Muscle layer of colon (tissue), 2 donors: Measurements from ENCODE around the gene MCU.
"Not testable (repeated sequence)": the region's sequence is repeated elsewhere in the genome, so short reads cannot be mapped to it uniquely, and the experiment has no call there.

Experiments
- H3K27ac ChIP-seq: one replicate; pipeline ENCODE4 v1.7.0; 2013; ENCODE audit warnings: low read depth, mild to moderate bottlenecking, low read length, moderate library complexity
- H3K27me3 ChIP-seq, 2 donors: one replicate each; pipeline ENCODE4 v1.7.0; 2013; ENCODE audit warnings: low read length in 2 of 2, mild to moderate bottlenecking in 2 of 2; ENCODE audit not compliant: insufficient read depth in 2 of 2, control insufficient read depth in 1 of 2
- H3K36me3 ChIP-seq: one replicate; pipeline ENCODE4 v1.7.0; 2013; ENCODE audit warnings: mild to moderate bottlenecking, low read length; ENCODE audit not compliant: insufficient read depth
- H3K4me1 ChIP-seq: one replicate; pipeline ENCODE4 v1.7.0; 2013; ENCODE audit warnings: mild to moderate bottlenecking, low read length; ENCODE audit not compliant: insufficient read depth
- H3K4me3 ChIP-seq, 2 donors: one replicate each; pipeline ENCODE4 v1.7.0; 2013; ENCODE audit warnings: low read length in 2 of 2, low read depth in 1 of 2, mild to moderate bottlenecking in 1 of 2, moderate library complexity in 1 of 2
- H3K9ac ChIP-seq: one replicate; pipeline ENCODE4 v1.7.0; 2013; ENCODE audit warnings: low read length
- H3K9me3 ChIP-seq: one replicate; pipeline ENCODE4 v1.7.0; 2013; ENCODE audit warnings: mild to moderate bottlenecking, low read length
- donor health status: abdominal sarcoma.
- donor health status: Adenocarcinoma of cecum.

Gene MCU

DNA sequence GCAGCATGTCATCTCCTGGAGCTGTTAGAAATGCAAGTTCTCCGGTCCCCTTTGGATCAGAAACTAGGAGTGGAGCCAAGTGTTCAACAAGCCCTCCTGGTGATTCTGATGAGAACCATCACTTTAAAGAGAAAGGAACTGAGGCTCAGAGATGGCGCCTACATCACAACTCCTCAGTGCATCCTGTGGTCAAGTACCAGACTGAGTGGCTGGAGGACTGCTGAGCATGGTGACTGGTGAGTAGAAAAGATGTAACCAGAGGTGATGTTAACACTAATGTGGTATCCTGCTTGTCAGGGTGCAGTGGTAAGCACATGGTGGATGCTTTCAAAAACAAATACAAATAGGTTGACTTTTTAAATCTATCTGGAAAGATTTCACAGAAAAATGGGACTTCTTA is 198.1 kb downstream of the MCU start:
- Histone ChIP-seq H3K27ac (no peak overlapping the region), H3K36me3 (no peaks in the 10 kb centered on the region), H3K4me3 (no peak overlapping the region), H3K9ac (no peak overlapping the region), H3K27me3 (no peaks in the 10 kb centered on the region), H3K4me1 (no peaks in the 10 kb centered on the region), H3K9me3 (no peaks in the 10 kb centered on the region)

DNA sequence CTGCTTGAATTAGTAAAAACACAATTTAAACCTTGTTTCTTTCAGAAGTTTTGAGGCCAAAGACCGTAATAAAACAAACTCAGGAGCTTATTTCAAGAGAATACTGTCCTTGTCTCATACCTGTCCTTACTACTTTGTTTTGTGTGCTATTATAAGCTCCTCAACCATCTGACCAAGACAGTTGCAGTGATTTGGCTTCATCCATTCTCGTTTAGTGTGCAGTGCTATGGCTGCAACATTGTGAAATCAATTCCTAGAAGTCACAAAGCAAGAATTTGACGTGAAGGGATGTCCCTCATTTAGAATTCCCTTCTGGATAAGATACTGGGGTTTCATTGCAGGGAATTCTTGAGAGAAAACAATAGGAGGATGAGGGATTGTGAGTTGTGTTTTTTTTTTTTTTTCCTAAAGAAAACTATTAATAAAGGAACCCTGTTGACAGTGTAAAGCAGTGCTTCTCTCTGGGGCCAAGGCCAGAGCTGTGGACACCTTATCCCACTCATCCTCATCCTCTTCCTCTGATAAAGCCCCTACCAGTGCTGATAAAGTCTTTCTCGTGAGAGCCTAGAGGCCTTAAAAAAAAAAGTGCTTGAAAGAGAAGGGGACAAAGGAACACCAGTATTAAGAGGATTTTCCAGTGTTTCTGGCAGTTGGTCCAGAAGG is 201.3 kb downstream of the MCU start, which contains the start of gene OIT3:
Gene OIT3 (plus strand): TSS at position 604 of the 663 bp plus-strand sequence. CDS start 60 bp downstream, outside the sequence.
- Histone ChIP-seq H3K9ac (no peak within 1 kb of the TSS), H3K36me3 (no peaks in the 10 kb centered on the region), H3K27me3 (no peaks in the 10 kb centered on the region), H3K27ac (no peak within 1 kb of the TSS), H3K4me1 (no peaks in the 10 kb centered on the region), H3K4me3 (no peak within 1 kb of the TSS), H3K9me3 (no peaks in the 10 kb centered on the region)

- Histone ChIP-seq H3K4me3 (no peak overlapping the region), H3K36me3 (no peaks in the 10 kb centered on the region), H3K4me1 (no peaks in the 10 kb centered on the region)
Measured at GRCh38 chr10:72895236-72895850, 203.4 kb downstream of the MCU start.

GRCh38 chr10:72898616-72899015 is 206.7 kb downstream of the MCU start:
- no peaks in the 10 kb centered on the region for H3K9me3 ChIP-seq
- H3K9ac ChIP-seq: no peak overlapping the region
- no peaks in the 10 kb centered on the region for H3K36me3 ChIP-seq
- H3K27ac ChIP-seq: no peak overlapping the region
- H3K27me3 ChIP-seq: no peaks in the 10 kb centered on the region
- no peak overlapping the region for H3K4me3 ChIP-seq
- H3K4me1 ChIP-seq: no peaks in the 10 kb centered on the region

More at GRCh38 chr10:72895236-72895850, 203.4 kb downstream of the MCU start:
- Histone ChIP-seq H3K27me3 (no peaks in the 10 kb centered on the region), H3K9me3 (no peaks in the 10 kb centered on the region), H3K27ac (no peak overlapping the region), H3K9ac (no peak overlapping the region)

GRCh38 chr10:72899545-72899944 is 207.6 kb downstream of the MCU start:
- Histone ChIP-seq H3K36me3 (no peaks in the 10 kb centered on the region), H3K4me1 (no peaks in the 10 kb centered on the region), H3K27ac (no peak overlapping the region), H3K4me3 (no peak overlapping the region), H3K27me3 (no peaks in the 10 kb centered on the region), H3K9me3 (no peaks in the 10 kb centered on the region), H3K9ac (no peak overlapping the region)

GRCh38 chr10:72903941-72904446 is 212.1 kb downstream of the MCU start:
- H3K9ac ChIP-seq, H3K4me3 ChIP-seq, H3K27me3 ChIP-seq, H3K4me1 ChIP-seq, H3K9me3 ChIP-seq, H3K36me3 ChIP-seq, H3K27ac ChIP-seq: not testable (repeated sequence)

- no peak overlapping the region for H3K9ac ChIP-seq
- no peaks in the 10 kb centered on the region for H3K4me1 ChIP-seq
- H3K4me3 ChIP-seq: no peak overlapping the region
Measured at GRCh38 chr10:72904806-72905205, 212.9 kb downstream of the MCU start.

DNA sequence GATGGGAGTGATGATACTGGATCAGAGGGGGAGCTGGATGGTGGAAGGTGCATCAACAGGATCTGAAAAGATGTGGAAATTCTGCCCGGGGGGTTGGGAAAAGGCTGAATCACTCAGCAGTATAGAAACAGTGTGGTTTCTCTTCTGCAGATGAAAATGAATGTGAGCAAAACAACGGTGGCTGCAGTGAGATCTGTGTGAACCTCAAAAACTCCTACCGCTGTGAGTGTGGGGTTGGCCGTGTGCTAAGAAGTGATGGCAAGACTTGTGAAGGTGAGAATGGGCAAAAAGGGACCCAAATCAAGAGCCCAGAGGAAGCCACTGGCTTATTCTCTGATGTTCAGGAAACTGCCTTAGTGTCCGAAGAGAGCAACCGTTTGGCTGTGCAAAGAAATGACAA is 214.5 kb downstream of the MCU start:
- no peaks in the 10 kb centered on the region for H3K27me3 ChIP-seq
- H3K27ac ChIP-seq: no peak overlapping the region
- H3K36me3 ChIP-seq: no peaks in the 10 kb centered on the region
- no peaks in the 10 kb centered on the region for H3K9me3 ChIP-seq
- no peaks in the 10 kb centered on the region for H3K4me1 ChIP-seq
- H3K4me3 ChIP-seq: no peak overlapping the region
- no peak overlapping the region for H3K9ac ChIP-seq

More at GRCh38 chr10:72904806-72905205, 212.9 kb downstream of the MCU start:
- no peaks in the 10 kb centered on the region for H3K36me3 ChIP-seq
- no peaks in the 10 kb centered on the region for H3K27me3 ChIP-seq
- no peaks in the 10 kb centered on the region for H3K9me3 ChIP-seq
- no peak overlapping the region for H3K27ac ChIP-seq

DNA sequence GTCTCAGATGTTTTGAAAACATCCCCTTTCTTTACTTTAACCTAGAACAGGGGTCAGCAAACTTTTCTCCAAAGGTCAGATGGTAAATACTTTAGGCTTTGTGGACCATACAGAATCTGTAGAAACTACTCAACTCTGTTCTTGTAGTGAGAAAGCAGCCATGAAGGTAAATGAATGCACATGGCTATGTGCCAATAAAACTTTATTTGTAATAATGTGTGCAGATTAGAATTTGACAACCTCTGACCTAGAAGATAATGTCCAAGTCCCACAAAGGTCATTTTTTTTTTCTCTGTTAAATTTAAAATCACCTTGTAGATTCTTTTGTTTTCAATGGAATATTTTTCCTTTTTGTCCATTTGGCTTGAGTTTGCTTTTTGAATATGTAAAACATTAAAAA is 218.8 kb downstream of the MCU start:
- Histone ChIP-seq H3K4me1 (no peaks in the 10 kb centered on the region), H3K9ac (no peak overlapping the region), H3K9me3 (no peaks in the 10 kb centered on the region), H3K4me3 (no peak overlapping the region), H3K36me3 (no peaks in the 10 kb centered on the region), H3K27me3 (no peaks in the 10 kb centered on the region), H3K27ac (no peak overlapping the region)

GRCh38 chr10:72911758-72912157 is 219.8 kb downstream of the MCU start:
- H3K9ac ChIP-seq: no peak overlapping the region
- H3K9me3 ChIP-seq: no peaks in the 10 kb centered on the region
- H3K27me3 ChIP-seq: no peaks in the 10 kb centered on the region
- H3K4me3 ChIP-seq: no peak overlapping the region
- H3K36me3 ChIP-seq: no peaks in the 10 kb centered on the region
- H3K4me1 ChIP-seq: no peaks in the 10 kb centered on the region
- H3K27ac ChIP-seq: no peak overlapping the region

DNA sequence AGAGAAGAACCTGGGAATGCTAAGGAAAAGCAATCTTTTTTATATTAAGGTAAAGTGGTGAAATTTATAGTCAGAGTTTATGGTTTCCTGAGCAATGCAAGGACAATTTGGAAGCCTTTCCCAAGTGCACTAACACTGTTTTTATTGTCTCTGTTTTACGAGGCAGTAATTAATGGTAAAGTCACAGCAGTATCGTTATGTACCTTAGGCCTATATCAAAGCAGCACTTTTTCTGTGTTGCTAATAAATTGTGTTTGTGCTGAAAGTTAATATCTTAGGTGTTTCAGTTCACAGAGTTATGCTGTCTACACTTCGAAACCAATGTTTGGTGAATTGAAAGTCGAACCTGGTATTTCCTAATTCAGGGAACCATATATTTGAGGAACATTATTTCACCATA is 220.8 kb downstream of the MCU start:
- H3K27me3 ChIP-seq: no peaks in the 10 kb centered on the region
- no peak overlapping the region for H3K27ac ChIP-seq
- no peaks in the 10 kb centered on the region for H3K9me3 ChIP-seq
- H3K9ac ChIP-seq: no peak overlapping the region
- no peaks in the 10 kb centered on the region for H3K36me3 ChIP-seq
- H3K4me3 ChIP-seq: no peak overlapping the region
- H3K4me1 ChIP-seq: no peaks in the 10 kb centered on the region

GRCh38 chr10:72913287-72913686 is 221.3 kb downstream of the MCU start:
- Histone ChIP-seq H3K27me3 (no peaks in the 10 kb centered on the region), H3K36me3 (no peaks in the 10 kb centered on the region), H3K4me1 (no peaks in the 10 kb centered on the region), H3K4me3 (no peak overlapping the region), H3K9me3 (no peaks in the 10 kb centered on the region), H3K27ac (no peak overlapping the region), H3K9ac (no peak overlapping the region)
